K562 (cell line): Measurements from ENCODE around the gene ZRANB1.

Experiments used
- ARHGAP35 ChIP-seq: fragments of 450-650 bp; IDR thresholded peaks from 2 replicates; pipeline ENCODE4 v1.6.1; 2018; ENCODE audit not compliant: partially characterized antibody
- CTCF ChIP-seq, 3 experiments: IDR thresholded peaks in 2 of 3; conservative IDR thresholded peaks in 1 of 3; 2 replicates each; pipeline ENCODE4 v1.5.1; 2011 to 2012; ENCODE audit warnings: low read length in 3 of 3, mild to moderate bottlenecking in 3 of 3, control low read depth in 2 of 3, improper control_type of control experiment in 1 of 3, inconsistent platforms in 1 of 3, low read depth in 1 of 3, mixed read lengths in 1 of 3, moderate library complexity in 1 of 3; ENCODE audit not compliant: insufficient read depth in 2 of 3
- IRF9 ChIP-seq: fragments of 450-650 bp; IDR thresholded peaks from 2 replicates; pipeline ENCODE4 v1.6.1; 2016; ENCODE audit warnings: missing biosample characterization, missing genetic modification characterization
- TCF7L2 ChIP-seq: fragments of 150-350 bp; IDR thresholded peaks from 2 replicates; pipeline ENCODE4 v1.6.1; 2016; ENCODE audit warnings: low read depth, mild to moderate bottlenecking, low read length, moderate library complexity

GRCh38 chr10:124918191-124918830 is 23.6 kb upstream of the ZRANB1 start:
- TF ChIP-seq TCF7L2 (no peak), CTCF (IDR thresholded peaks at IDR 0.05 in 2 of 3, conservative IDR thresholded peaks at IDR 0.05 in 1 of 3; ENCODE audit: insufficient read depth in 2 of 3, low read depth in 1 of 3, low read length in 3 of 3) (no peak), IRF9 (no peak), ARHGAP35 (no peak)
